ENCODE results near the gene FAM53A.

Gene FAM53A

DNA sequence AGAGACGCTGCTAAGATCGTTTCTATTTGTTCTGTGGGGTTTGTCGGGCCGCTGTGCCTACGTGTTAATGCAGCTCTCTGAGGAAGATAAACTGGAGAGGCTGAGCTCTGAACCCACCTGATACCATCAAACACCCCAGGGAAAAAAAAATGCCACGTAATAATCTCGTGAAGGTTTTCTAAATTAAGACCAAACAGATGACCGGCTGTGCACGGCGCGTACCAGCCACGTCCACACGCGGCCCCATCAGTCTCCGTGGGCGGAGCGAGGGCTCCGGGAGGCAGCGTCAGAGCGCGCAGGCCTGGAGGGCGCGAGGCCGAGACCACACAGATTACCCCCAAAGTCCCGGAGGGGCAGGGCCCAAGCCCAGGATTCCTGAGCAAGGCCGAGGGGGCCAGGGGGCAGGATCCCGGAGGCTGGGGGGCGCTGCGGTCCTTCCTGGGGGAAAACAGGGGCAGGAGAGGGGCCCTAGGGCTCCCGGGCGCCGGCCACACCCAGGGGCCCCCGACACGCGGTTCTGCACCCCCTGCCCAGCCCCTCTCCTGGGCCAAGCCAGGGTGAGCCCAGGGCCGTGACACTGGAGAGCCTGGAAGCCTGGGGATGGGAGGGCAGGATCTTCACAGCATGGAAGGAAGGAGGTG is 91.9 kb downstream of the FAM53A start:
- DNase-seq (ENCODE audit: extremely low read depth, low read depth), result no peak
- TF ChIP-seq, protein P1, sequence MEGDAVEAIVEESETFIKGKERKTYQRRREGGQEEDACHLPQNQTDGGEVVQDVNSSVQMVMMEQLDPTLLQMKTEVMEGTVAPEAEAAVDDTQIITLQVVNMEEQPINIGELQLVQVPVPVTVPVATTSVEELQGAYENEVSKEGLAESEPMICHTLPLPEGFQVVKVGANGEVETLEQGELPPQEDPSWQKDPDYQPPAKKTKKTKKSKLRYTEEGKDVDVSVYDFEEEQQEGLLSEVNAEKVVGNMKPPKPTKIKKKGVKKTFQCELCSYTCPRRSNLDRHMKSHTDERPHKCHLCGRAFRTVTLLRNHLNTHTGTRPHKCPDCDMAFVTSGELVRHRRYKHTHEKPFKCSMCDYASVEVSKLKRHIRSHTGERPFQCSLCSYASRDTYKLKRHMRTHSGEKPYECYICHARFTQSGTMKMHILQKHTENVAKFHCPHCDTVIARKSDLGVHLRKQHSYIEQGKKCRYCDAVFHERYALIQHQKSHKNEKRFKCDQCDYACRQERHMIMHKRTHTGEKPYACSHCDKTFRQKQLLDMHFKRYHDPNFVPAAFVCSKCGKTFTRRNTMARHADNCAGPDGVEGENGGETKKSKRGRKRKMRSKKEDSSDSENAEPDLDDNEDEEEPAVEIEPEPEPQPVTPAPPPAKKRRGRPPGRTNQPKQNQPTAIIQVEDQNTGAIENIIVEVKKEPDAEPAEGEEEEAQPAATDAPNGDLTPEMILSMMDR (IDR thresholded peaks at IDR 0.05; ENCODE audit: low read depth, low read length), result no peak

DNA sequence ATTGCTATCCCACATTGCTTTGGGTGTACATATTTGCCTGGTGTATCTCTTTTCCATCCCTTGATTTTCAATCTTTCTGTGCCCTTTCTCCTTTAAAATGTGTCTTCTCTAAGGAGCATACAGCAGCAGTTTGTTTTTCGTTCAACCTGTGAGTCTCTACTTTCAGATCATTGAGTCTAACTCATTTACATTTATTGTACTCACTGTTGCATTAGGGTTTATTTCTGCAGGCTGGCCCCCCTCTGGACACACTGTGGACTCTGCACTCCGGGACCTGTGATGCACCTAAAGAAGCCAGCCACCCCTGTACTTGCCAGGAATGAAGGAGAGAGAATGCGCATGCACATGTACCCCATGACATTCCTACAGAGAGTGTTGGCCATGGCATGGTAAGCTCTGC is 93.0 kb downstream of the FAM53A start:
- DNase-seq (ENCODE audit: extremely low read depth, low read depth), result no peak
- TF ChIP-seq, protein P1 (IDR thresholded peaks at IDR 0.05; ENCODE audit: low read depth, low read length), result no peak

DNA sequence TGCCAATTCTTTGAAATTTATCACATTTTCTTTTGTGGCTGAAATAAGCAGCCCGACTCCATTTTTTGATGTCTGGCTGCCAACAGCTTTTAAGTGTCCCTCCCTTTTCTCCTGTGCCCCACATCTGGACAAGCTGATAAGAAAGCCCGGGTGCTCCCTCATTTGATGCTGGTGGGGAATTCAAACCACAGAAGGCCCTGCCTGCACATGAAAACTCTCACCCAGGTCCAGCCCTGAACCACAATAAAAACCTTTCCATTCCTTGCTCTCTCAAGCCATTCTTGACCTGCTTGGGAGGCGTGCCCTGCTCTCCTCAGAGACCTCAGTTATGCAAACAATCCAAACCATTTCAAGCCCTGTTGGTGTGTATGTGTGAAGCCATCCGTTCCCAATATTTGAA is 93.9 kb downstream of the FAM53A start:
- DNase-seq (ENCODE audit: extremely low read depth, low read depth), result no peak
- TF ChIP-seq, protein P1 (IDR thresholded peaks at IDR 0.05; ENCODE audit: low read depth, low read length), result no peak
